GM19467 (cell line): Measurements from ENCODE around the gene PTPN4.

Experiments
- ATAC-seq: cut with Tn5 transposase; IDR thresholded peaks from one replicate; pipeline ENCODE4 v1.9.1; 2021; ENCODE audit warnings: mild to moderate bottlenecking, moderate library complexity; ENCODE audit not compliant: unreplicated experiment

PTPN4 gene

GRCh38 chr2:119852214-119852613, 92.5 kb downstream of the PTPN4 start:
- ATAC-seq, result no peak

- no peak for ATAC-seq
Measured at GRCh38 chr2:119853777-119854399, 94.2 kb downstream of the PTPN4 start.

GRCh38 chr2:119856469-119856901, 96.8 kb downstream of the PTPN4 start:
- no peak for ATAC-seq

- no peak for ATAC-seq
Measured at GRCh38 chr2:119857742-119858141, 98.0 kb downstream of the PTPN4 start.

DNA sequence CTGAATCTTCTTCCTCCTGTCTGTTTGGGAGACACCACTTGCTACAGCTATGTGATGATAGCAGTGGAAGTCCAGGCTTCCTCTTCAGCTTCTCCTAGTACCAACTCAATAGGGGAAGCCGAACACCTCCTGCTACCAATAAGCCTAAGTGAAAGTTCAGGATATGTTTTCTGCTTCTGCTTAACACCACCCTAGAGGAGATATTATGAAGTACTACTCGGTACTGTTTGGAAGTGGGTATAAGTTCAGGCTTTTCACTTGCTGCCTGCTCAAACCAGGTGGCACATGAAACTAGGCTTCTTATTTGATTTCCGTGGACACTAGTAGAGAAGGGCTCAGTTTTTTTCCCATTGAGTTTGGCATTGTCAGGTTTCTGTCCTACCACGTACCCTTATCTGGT, 99.8 kb downstream of the PTPN4 start:
- no peak for ATAC-seq

DNA sequence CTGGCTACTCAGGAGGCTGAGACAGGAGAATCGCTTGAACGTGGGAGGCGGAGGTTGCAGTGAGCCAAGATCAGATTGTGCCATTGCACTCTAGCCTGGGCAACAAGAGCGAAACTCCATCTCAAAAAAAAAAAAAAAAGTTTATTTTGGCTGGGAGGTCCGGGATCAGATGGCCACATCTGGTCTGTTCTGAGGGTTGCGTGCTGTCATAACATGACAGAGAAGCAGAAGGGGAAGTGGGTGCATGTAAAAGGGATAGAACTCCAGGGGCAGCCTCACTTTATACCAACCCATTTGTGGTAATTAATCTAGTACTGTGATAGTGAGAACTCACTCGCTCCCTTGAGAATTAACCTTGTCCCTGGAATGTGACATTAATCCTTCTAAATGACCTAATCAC, 101.2 kb downstream of the PTPN4 start:
- ATAC-seq, result no peak

GRCh38 chr2:119862127-119862889, 102.6 kb downstream of the PTPN4 start:
- peak; percentile 70 for ATAC-seq

DNA sequence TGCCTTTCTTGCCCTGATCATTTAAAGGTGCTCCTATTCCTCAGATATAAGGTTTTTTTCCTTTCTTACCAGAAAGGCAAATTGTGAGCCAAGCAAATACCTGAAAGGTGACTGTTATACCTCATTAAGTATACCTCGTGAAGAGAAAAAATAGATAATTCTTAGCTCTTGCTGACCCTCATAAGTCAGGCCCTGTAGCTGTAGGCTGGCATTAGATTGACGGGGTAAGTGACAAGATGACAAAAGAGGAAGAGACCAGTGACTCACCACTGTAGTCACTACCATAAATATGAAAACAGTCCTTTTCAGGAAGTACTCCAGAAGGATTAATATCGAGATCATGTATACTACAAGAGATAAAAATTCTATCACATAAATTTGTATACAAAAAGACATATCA, 104.6 kb downstream of the PTPN4 start:
- no peak for ATAC-seq

- no peak for ATAC-seq
Measured at GRCh38 chr2:119871725-119872124, 112.0 kb downstream of the PTPN4 start.

DNA sequence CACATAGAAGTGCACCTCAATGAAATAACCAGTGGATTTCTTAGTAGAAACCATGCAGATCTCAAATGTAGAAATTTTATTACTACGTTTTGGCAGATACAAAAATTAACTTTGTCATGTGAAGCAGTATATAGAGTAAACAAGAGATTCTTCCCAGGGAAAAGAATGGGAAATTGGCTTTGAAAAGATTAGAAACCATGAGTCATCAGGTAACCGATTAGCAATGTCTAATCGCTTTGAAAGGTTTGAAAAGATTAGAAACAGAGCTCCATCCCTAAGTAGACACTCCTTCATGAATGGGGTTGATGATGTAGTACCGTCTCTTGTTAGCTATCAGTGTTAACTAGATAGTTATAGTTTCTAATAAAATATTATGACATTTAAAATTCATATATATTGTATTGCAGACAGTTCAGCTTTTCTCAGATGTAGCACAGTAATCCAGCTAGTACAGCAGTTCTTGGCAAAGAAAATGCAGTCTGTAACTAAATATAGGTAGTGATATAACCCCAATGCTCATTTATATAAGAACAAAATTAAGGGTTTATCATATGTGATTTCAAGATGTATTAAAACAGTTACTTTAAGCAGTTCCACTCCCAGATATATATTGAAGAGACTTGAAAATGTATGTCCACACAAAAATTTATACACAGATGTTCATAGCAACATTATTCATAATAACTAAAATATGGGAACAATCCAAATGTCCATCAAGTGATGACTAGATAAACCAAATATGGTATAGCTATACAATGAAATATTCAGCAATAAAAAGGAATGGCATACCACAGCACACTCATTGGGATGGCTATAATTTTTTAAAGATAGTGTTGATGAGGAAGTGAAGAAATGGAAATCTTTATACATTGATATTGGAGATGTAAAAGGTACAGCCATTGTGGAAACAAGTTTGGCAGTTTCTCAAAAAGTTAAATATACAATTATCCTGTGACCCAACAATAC, 113.9 kb downstream of the PTPN4 start:
- ATAC-seq, result no peak

DNA sequence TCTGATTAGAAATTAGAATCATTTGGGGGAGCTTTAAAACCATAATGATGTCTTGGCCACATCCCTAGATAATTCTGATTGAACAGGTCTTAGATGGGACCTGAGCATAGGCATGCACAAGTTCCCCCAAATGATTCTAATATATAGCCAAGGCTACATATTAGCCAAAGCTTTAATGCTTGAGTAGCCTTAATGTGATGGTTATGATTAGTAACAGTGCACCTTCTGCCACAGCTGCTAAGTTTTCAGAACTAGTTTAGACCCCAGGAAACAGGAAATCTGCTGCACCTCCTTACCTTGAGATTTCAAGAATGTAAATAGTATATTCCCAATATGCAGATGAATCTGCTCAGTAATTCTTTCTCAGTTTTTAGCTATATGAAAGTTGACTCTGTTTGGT, 119.8 kb downstream of the PTPN4 start:
- ATAC-seq, result peak; percentile 82

DNA sequence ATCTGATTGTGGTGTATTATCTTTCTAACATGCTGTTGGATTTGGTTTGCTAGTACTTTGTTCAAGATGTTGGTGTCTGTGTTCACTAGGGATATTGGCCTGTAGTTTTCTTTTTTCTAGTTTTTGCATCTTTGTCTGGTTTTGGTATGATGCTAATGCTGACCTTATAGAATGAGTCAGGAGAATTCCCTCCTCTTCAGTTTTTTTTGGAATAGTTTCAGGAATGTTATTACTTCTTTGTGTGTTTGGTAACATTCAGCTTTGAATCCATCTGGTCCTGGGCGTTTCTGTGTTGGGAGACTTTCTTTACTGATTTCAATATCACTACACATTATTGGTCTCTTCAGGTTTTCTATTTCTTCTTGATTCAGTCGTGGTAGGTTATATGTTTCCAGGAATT, 129.0 kb downstream of the PTPN4 start:
- no peak for ATAC-seq

DNA sequence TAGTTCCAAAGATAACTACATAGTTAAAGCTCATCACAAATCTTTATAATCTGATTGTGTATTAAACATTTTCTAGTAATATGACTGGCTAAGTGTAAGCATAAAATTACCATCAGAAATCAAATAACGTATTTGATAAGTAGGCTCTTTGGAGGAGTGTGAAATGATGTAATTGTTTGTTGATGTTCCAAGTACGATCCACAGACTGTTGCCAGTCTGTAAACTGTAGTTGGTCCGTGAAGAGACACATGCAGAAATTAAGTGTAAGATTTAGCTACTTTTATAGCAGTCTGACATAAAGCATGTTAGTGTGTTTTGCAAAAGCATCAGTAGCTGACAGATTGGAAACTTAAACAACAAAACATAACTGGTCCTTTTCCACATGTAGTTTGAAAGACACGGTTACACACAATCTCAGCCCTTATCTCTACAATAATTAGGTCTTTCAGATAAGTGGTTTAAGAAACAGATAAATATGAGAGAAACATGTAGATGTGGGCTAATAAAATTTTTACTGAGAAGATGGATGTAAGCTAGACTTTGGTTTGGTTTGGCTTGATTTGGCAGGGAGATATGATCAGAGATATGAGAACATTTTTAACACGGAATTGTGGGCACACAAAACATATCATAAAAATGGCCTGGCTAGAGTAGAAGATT, 138.1 kb downstream of the PTPN4 start:
- no peak for ATAC-seq

DNA sequence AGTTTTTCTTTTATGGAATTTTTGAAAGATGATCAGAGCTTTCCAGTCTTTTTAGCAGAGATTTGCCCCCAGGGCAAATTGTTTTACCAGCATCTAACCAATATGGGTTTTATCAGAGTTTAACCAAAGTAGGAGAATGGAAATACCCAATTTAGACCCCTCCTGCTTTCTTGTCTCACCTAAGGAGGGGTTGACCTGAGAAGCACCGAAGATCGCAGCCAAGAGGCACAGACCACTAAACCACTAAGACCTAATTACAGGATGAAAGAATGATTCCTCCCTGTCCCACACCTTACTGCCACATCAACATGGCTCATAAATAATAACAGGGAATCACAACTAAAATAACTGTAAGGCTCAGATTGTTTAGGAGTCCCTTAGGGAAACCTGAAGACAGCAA, 141.3 kb downstream of the PTPN4 start:
- ATAC-seq, result no peak

DNA sequence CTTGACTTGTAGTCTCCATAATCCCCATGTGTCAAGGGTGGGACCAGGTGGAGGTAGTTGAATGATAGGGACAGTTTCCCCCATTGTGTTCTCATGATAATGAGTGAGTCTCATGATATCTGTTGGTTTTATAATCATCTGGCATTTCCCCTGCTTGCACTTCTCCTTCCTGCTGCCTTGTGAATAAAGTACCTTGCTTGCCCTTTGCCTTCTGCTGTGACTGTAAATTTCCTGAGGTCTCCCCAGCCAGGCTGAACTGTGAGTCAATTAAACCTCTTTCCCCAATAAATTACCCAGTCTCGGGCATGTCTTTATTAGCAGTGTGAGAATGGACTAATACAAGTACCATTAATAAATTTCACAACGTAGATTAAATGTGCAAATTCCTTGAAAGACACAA, 150.8 kb downstream of the PTPN4 start:
- no peak for ATAC-seq

DNA sequence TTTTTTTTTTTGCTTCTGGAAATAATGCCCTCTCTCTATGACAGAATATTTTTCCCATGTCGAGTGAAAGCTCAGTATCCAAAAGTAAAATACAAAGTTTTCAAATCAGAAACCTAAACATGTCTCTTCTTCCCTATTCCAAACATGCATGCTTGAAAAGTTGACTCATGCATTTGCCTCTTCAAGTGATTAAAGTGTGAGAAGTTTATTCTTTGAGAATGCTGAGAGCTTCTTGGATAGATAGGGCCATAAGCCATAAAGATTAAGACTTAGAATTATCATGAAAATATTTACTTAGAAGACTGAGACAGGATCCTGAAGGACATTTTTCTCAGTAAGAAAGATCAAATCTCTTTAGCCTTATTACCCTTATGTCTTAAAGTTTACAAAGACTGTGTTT, 154.5 kb downstream of the PTPN4 start:
- ATAC-seq, result no peak

GRCh38 chr2:119921825-119922224, 162.1 kb downstream of the PTPN4 start:
- no peak for ATAC-seq

DNA sequence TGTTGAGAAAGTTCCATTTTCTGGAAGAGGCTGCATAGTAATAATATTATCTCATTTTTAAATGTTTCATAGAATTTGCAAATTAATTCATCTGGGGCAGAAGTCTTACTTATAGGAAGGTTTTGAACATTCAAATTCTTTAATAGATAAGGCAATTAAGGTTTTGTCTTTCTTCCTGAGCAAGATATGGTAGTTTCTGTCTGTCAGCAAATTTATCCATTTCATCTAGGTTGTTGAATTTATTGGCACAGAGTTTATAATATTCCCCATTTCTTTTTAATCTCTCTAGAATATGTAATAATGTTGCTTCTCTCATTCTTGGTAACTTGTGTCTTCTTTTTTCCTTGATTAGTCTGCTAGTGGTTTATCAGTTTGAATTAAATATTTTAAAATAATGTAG, 163.0 kb downstream of the PTPN4 start:
- ATAC-seq, result no peak

- no peak for ATAC-seq
Measured at GRCh38 chr2:119929537-119929936, 169.8 kb downstream of the PTPN4 start.

- no peak for ATAC-seq
Measured at GRCh38 chr2:119932809-119933208, 173.1 kb downstream of the PTPN4 start.

- no peak for ATAC-seq
Measured at GRCh38 chr2:119934319-119934718, 174.6 kb downstream of the PTPN4 start.
